ENCODE data around the gene BTBD3. TPM values are rescaled to one million over a fixed set of nuclear protein-coding genes. Genes with fewer than 3 reads are reported as not detected.

BTBD3 gene
- total RNA-seq, 2 donors from 2014 or later, result 33.8 to 52.1 TPM

DNA sequence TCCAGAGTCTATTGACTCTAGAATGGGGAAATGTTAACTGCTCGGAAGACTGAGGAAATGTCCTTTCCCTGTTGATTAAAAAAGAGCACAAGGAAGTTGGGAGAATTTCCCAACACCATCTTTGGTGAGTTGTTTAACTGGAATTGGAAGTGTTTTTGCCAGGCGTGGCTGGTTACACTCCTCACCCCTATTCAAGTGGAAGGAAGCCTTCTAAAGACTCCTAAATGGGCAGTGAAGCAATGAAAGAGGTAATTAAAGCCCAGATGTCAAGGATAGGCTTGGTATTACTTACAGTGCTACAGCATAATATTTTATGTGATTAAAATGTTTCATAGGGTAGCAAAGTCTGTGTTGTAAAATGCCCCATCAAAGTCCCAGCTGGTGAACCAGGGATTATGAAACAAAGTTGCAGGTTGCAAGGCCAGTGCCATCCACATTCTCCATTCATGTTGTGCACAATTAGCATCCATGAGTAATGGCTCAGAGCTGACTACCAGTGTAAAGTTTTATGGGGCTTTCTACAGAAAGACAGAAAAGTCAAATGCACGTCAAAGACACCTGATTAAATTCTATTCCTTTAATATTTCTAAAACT lies 52.6 kb downstream of the BTBD3 start:
- DNase-seq, result no peak
- H3K9ac ChIP-seq (ENCODE audit: low read depth in 2 of 2, low read length in 2 of 2), result no peak overlapping the region
- H3K9me3 ChIP-seq, result no peaks in the 10 kb centered on the region
- H3K36me3 ChIP-seq, result no peaks in the 10 kb centered on the region
- no peaks in the 10 kb centered on the region for H3K27me3 ChIP-seq
- H3K27ac ChIP-seq, result no peak overlapping the region
- no peak overlapping the region for H3K4me3 ChIP-seq
- TF ChIP-seq, protein P1, sequence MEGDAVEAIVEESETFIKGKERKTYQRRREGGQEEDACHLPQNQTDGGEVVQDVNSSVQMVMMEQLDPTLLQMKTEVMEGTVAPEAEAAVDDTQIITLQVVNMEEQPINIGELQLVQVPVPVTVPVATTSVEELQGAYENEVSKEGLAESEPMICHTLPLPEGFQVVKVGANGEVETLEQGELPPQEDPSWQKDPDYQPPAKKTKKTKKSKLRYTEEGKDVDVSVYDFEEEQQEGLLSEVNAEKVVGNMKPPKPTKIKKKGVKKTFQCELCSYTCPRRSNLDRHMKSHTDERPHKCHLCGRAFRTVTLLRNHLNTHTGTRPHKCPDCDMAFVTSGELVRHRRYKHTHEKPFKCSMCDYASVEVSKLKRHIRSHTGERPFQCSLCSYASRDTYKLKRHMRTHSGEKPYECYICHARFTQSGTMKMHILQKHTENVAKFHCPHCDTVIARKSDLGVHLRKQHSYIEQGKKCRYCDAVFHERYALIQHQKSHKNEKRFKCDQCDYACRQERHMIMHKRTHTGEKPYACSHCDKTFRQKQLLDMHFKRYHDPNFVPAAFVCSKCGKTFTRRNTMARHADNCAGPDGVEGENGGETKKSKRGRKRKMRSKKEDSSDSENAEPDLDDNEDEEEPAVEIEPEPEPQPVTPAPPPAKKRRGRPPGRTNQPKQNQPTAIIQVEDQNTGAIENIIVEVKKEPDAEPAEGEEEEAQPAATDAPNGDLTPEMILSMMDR (IDR thresholded peaks at IDR 0.05), result no peak
- H3K4me1 ChIP-seq, result no peaks in the 10 kb centered on the region
- intact Hi-C loops (cut with DNase I), result no loop called here

DNA sequence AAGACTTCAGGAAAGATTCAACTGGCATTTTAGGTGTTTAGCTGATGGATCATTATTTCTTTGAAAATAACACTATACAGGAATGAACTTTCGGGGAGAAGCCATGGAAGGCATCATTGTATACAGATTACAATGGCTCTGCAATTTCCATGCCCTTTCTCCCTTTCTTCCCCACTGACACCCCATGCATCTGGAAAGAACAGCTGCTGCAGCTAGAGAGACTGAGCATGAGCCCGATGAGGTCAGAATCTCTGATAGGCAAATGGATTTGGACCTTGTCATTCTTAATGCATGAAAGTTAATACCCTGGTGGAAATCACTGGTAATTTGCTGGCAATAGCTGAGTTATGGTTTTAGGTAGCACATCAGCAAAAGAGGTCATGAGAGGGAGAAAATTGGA lies 54.8 kb downstream of the BTBD3 start:
- Histone ChIP-seq H3K4me3 (no peak overlapping the region), H3K4me1 (no peaks in the 10 kb centered on the region), H3K9ac (ENCODE audit: low read depth in 2 of 2, low read length in 2 of 2) (no peak overlapping the region), H3K27ac (no peak overlapping the region), H3K27me3 (no peaks in the 10 kb centered on the region), H3K9me3 (no peaks in the 10 kb centered on the region), H3K36me3 (no peaks in the 10 kb centered on the region)
- TF ChIP-seq, protein P1 (IDR thresholded peaks at IDR 0.05), result no peak
- no peak for DNase-seq
- intact Hi-C loops (cut with DNase I), result no loop called here
